Adrenal gland (tissue), 5 donors: ENCODE measurements around the gene IFT25.

ENCODE experiments used
- POLR2A ChIP-seq, 2 donors: fragments of 450-650 bp; IDR thresholded peaks; one replicate each; pipeline ENCODE4 v1.6.1; 2017; ENCODE audit warnings: antibody characterized with exemption in 2 of 2, mild to moderate bottlenecking in 2 of 2, moderate library complexity in 1 of 2
- TF ChIP-seq, protein P1 (sequence below), 6 experiments: fragments of 450-650 bp in 4 of 6; fragments of 200-600 bp in 2 of 6; sonication (generic) in 1 of 6; IDR thresholded peaks; 1 replicate in 5 of 6; 2 replicates in 1 of 6; pipeline versions ENCODE4 v1.5.1 to v1.8.0; 2016 to 2021; ENCODE audit warnings: antibody characterized with exemption in 6 of 6, mild to moderate bottlenecking in 2 of 6, moderate library complexity in 1 of 6
- donor health status: DM: no; HTN: no; CAD: no.

GRCh38 chr1:53902235-53903138, 43.0 kb downstream of the IFT25 start:
- TF ChIP-seq, protein P1, sequence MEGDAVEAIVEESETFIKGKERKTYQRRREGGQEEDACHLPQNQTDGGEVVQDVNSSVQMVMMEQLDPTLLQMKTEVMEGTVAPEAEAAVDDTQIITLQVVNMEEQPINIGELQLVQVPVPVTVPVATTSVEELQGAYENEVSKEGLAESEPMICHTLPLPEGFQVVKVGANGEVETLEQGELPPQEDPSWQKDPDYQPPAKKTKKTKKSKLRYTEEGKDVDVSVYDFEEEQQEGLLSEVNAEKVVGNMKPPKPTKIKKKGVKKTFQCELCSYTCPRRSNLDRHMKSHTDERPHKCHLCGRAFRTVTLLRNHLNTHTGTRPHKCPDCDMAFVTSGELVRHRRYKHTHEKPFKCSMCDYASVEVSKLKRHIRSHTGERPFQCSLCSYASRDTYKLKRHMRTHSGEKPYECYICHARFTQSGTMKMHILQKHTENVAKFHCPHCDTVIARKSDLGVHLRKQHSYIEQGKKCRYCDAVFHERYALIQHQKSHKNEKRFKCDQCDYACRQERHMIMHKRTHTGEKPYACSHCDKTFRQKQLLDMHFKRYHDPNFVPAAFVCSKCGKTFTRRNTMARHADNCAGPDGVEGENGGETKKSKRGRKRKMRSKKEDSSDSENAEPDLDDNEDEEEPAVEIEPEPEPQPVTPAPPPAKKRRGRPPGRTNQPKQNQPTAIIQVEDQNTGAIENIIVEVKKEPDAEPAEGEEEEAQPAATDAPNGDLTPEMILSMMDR (IDR thresholded peaks at IDR 0.05) = no peak
- no peak for TF ChIP-seq POLR2A (IDR thresholded peaks at IDR 0.05)
